HG03175 (cell line): ENCODE data around the gene RAB3GAP1.
"Not testable (repeated sequence)": the region's sequence is repeated elsewhere in the genome, so short reads cannot be mapped to it uniquely, and the experiment has no call there.

Experiments used
- ATAC-seq: cut with Tn5 transposase; IDR thresholded peaks from one replicate; pipeline ENCODE4 v1.9.1; 2021; ENCODE audit warnings: mild to moderate bottlenecking, moderate library complexity; ENCODE audit not compliant: unreplicated experiment

RAB3GAP1 gene

GRCh38 chr2:135099802-135100483, 47.9 kb downstream of the RAB3GAP1 start:
- ATAC-seq: no peak

- no peak for ATAC-seq
These were observed 51.8 kb downstream of the RAB3GAP1 start for GRCh38 chr2:135103843-135104242.

GRCh38 chr2:135105513-135106316, 53.6 kb downstream of the RAB3GAP1 start:
- not testable (repeated sequence) for ATAC-seq

DNA sequence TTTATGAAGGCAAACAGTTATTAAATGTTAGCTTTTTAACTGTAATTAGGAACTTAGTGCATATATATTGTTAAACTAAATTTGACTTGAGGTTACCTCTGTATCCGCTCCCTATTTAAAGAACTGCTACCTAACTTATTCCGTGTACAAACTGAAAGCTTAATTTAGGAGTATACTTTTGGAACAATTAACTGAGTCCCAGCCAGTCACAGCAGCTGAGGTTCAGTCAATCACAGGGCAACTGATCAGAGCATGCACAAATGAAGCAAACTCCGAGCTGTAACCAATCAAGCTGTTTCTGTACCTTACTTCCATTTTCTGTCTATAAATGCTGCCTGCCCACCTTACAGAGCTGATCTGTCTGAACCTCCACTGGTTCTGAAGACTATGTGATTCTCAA, 61.2 kb downstream of the RAB3GAP1 start:
- no peak for ATAC-seq

GRCh38 chr2:135119582-135119981, 67.5 kb downstream of the RAB3GAP1 start:
- ATAC-seq: no peak

DNA sequence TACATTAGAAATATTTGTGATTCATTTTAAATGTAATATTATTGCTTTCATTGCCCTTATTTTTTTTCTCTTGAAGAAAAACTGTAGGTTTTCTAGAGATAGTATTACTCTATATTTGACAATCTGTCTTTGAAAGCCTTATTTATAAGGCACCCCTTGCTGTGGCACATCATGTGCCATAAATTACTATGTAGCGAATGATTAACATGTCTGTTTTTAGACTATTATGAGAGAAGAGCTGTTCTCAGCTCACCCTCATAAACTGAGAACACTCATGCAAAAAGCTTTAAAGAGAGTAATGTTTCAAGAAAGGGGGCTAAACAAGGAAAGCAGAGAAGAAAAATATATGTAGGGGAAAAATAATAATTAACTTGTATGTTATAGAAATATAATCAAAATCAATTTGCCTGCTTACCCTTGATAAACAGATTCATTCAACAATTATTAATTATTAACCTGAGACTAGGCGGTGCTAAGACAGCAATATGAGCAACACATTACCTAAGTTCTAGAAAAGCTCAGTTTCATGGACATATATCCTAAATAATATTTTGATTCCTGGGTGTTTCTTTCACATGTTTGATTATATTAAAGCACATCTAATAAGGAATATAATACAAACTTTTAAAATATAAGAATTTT, 69.0 kb downstream of the RAB3GAP1 start:
- ATAC-seq: no peak

GRCh38 chr2:135121658-135122039, 69.6 kb downstream of the RAB3GAP1 start:
- ATAC-seq: not testable (repeated sequence)

DNA sequence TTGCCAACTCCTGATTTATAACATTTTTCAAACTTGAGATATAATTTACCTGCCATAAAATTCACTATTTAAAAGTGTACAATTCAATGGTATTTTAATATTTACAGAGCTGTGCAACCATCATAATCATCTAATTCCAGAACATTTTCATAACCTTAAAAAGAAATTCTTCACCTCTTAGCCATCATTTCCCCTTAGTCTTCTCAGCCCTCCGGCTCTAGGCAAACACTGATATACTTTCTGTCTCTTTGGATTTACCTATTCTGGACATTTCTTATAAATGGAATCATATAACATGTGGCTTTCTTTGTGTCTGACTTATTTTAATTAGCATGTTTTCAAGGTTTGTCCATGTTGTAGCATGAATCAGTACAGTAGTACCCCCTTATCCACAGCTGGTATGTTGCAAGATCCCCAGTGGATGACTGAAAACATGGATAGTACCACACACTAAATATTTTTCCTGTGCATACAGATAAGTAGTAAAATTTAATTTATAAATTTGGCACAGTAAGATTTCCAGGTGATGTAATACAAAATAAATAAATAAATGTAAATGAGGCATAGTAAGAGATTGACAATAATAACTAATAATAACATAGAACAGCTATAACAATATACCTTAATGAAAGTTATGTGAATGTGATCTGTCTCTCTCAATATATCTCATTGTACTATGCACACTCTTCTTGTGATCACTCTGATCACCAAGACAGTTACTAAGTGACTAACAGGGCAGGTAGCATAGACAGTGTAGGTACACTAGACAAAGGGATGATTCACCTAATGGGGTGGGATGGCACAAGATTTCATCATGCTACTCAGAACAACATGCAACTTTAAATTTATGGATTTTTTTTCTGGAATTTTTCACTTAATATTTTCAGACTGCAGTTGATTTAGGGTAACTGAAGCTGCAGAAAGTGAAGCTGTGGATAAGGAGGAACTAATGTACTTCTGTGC, 73.1 kb downstream of the RAB3GAP1 start:
- no peak for ATAC-seq

DNA sequence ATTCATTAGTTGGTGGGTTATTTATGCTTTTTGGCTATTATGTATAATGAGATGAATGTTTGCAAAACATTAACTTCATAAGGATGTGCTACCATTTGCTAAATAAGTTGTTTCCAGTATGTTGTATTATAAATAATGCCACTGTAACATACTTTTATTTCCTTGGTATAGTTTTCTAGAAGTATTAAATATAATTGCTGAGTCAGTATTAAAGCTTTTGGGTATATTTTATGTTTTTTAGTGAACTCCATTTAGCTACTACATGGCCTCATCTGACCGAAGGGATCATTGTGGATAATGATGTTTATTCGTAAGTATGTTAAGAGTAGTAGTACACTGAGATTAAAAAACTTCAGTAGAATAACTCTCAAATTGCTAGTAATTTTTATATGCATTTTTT, 73.8 kb downstream of the RAB3GAP1 start:
- no peak for ATAC-seq

GRCh38 chr2:135130751-135131150, 78.7 kb downstream of the RAB3GAP1 start:
- no peak for ATAC-seq

DNA sequence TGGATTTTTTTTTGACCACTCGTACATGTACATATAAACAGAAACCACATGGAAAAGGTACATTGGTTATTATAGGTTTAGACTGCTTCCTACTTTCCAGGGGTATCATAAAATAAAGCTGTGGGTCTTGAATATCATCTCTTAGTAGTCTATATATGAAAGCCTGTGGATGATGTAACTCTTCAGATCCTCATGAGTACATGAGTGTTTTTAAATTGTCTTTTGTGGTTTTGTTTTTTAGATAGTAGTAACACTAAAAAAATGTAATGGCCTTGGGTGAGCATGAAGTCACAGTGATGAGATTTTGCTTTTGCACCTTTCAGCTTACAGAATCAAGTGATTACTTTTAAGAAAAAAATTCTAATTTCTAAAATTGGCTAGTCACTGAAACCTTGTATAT, 80.2 kb downstream of the RAB3GAP1 start:
- ATAC-seq: no peak

- no peak for ATAC-seq
These were observed 88.5 kb downstream of the RAB3GAP1 start for GRCh38 chr2:135140606-135141005.

DNA sequence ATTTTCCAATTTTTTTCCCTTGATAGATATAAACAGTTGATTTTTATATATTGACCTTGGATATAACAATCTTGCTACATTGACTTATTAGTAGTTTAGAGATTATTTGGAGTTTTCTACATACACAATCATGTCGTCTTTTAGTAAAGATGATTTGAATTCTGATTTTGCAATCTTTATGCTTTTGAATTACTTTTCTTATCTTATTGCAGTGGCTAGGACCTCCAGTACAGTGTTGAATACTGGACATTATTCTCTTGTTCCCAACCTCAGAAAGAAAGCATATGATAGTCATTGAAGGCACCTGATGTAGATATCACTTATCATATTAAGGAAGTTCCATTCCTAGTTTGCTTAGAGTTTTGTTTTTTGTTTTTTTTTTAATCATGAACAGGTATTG, 90.2 kb downstream of the RAB3GAP1 start:
- ATAC-seq: no peak

DNA sequence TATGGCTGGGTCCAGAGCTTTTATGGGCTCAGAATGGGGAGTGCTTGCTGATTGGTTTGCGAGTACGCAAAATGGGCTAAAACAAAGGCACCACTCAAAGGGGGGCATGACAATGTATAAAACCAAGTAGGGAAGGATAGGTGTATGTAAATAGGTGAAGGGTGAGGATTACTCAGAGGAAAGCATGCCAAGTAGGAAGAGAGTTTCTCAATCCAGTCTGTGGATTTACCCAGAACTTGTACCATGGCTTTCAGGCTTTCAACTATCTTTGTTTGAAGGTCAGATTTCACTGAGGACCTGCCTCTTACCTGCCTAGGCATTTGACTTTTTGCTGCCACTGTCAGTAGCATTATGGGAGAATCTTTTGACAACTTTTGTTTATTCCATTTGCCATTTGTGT, 92.3 kb downstream of the RAB3GAP1 start:
- ATAC-seq: no peak

DNA sequence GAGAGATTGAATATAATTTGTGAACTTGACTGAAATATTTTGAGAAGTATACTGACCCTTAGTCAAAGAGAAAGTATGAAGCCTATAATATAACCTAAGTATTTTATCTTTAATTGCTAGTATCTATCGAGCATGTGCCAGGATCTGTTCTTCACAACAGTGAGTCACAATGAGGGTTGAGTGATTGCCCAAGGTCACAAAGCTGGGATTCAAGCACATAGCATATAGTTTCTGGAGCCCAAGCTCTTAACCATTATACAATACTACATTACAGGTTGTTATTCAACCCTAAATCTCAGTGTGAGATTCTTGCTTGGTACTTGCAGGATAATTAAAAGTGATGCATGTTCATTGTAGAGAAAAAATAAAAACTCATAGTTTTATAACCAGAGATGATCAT, 97.2 kb downstream of the RAB3GAP1 start:
- no peak for ATAC-seq

DNA sequence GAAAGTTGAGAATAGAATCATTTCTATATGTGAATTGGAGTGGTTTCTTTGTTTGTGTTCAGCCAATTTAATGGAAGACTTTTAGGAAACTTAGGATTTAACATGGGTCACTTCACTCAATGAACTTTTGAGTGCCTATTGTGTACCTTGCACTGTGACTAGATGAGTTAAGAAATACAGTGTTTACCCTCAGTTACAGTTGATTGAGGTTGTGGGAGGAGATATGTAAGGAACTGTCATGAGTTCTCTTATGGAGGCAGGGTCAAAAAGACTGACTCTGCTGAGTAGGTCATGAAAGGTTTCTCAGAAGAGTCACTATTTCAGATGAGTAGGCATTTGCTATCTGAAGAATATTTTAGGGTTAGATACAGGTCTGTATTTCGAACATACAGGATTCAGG, 98.6 kb downstream of the RAB3GAP1 start:
- no peak for ATAC-seq

- ATAC-seq: no peak
These were observed 99.5 kb downstream of the RAB3GAP1 start for GRCh38 chr2:135151615-135152014.

DNA sequence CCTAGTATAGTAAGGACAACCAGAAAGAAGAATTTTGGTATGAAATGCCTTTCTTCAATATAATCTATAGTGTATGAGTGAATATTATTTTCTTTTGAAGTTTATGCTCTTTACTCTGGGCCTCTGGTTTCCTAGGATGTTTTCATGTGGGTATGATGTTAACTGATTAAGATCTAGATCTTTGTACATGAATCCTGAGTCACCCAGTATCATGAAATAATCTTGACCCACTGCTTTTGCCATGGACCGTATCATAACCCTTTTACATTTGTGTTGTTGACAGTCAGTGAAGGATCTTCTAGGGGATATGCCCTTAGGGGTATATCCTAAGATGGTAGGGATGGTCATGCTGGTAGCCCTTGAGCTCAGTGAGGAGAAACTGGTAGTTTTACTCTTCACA, 100.3 kb downstream of the RAB3GAP1 start:
- no peak for ATAC-seq

GRCh38 chr2:135154962-135155361, 102.9 kb downstream of the RAB3GAP1 start:
- ATAC-seq: no peak

- ATAC-seq: no peak
These were observed 105.8 kb downstream of the RAB3GAP1 start for GRCh38 chr2:135157856-135158255.

- ATAC-seq: no peak
These were observed 107.1 kb downstream of the RAB3GAP1 start for GRCh38 chr2:135159191-135159590.
